SH-SY5Y (cell line): ENCODE data around the gene CAMKK2.

Source experiments
- GATA2 ChIP-seq: IDR thresholded peaks from 2 replicates; pipeline ENCODE4 v1.6.1; 2011; ENCODE audit warnings: mild to moderate bottlenecking, low read depth, low read length
- GATA3 ChIP-seq: IDR thresholded peaks from 2 replicates; pipeline ENCODE4 v1.6.1; 2011; ENCODE audit warnings: low read depth, mild to moderate bottlenecking, low read length, moderate library complexity

DNA sequence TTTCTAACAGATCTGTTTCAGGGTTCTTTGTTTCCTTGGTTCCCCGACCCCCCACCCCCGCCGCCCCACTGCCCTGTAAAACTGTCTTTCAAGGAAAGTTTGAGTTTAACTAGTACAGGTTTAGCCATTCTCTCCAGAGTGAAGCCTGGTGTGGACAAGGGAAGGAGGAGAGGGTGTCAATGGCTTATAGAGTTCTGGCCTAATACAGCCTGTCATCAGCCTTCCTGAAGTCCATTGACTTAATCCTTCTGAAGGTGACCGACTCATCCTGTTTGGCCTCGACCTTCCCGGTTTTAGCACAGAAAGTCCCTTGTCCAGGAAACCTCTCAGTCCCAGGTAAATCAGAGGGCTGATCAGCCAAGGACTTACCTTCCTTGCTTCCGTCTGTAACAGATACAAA lies 97.6 kb downstream of the CAMKK2 start:
- no peak for TF ChIP-seq GATA2
- no peak for TF ChIP-seq GATA3
